HUDEP-2 (cell line): ENCODE measurements around the gene ASTN2.

Experiments
- DNase-seq, 76 experiments: peaks; one replicate each; lab custom pipeline; 2025; ENCODE audit not compliant: unreplicated experiment in 76 of 76; lab: John Stamatoyannopoulos, UW

The ASTN2 gene

DNA sequence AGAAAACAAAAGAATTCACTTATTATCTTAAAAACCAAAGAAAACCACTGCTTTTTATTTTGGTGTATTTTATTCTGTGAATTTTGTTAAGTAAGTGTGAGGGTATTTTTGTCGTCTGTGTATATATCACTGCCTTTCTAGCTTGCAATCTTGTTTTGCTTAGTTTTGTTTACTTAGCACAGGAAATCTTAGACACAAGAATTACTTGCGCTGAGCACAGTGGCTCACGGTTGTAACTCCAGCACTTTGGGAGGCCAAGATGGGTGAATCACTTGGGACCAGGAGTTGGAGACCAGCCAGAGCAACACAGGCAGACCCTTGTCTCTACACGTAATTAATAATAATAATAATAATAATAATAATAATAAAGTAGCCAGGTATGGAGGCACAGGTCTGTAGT, 1030.9 kb downstream of the ASTN2 start:
- no peak for DNase-seq

DNA sequence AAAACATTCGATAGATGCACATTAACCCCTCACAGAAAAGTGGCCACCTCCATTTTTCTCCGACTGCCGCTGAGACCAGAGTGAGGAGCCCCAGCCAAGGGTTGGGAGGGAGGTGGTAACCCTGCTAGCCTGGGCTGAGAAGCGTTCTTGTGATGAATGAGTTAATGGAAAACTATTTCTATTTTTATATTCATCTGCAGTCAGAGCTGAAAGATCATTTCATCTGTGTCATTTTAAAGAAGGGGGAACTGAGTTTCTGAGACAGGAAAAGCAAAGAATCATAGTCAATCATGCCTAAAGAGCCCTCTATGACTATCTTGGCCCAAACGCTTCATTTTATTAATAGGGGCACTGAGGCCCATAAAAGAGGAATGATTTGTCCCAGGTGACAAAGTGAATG, 1031.7 kb downstream of the ASTN2 start:
- DNase-seq: no peak

DNA sequence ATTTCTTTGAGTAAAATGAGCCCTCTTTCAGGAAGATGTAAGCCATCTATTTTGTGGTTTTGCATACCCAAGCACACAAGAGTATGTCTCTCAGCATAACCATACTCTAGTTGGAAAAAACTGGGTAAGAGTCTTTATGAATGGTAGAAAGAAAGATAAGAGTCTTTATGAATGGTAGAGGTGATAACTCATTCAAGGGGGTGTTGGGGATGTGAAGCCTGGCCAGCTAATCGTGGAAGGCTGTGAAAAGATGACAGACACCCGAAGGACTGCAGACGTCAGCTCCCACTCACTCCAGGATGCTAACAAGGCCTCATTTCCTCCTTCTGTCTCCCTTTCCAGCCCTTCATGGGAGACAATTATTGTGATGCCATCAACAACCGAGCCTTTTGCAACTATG, 1032.8 kb downstream of the ASTN2 start:
- no peak for DNase-seq

DNA sequence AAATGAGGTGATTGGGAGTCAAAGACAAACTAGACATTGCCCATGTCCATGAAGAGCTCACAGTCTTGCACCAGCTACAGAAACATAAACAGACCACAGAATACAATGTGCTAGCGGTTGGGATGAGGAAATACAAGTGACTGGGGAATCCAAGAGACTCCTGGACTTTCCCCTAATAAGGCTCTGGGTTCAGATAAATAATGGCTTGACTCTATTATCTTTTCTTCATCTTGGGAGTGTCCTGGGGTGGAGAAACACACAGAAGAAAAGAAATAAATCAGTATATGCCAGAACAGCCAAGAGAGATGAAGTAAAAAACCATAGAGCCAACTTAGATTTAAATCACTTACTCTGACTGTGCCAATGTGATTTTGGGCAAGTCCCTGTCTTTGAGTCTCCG, 1033.5 kb downstream of the ASTN2 start:
- no peak for DNase-seq

DNA sequence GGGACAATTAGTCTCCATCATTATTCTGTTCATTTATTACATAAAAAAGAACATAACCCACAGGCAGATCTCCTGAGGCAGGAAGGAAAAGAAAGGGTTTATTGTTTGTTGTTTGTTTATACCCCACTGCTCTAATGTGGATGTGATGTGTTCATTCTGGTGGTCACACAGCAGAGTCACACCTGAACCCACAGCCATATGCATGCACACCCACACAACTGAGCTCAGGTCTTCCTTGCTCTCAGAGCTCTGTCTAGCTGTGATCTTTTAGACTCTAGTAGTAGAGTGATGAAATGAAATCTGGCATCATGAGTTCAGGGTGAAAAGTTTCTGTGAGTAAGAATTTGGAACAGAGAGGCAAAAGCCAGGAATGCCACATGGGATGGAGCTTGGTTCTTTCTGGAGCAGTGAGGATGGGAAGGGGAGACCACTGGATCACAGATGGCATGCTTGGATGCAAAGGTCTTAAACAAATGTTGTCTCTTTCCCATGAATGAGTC, 1034.3 kb downstream of the ASTN2 start:
- no peak for DNase-seq

DNA sequence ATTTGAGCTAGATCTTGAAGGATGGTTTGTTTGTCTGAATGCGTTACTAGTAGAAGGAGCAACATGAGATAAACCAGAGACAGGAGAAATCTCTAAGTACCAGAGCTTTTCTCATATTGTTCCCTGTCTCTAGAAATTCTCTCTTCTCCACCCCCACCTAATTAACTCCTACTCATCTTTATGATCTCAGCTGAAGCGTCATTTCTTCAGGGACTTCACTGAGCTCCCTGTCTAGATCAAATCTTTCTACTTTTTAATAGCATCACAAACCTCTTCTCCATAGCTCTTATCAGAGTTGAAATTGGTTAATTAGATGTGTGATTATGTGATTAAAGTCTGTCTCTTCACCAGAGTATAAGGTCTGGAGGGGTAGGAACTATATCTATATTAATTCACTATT, 1035.0 kb downstream of the ASTN2 start:
- DNase-seq: no peak

DNA sequence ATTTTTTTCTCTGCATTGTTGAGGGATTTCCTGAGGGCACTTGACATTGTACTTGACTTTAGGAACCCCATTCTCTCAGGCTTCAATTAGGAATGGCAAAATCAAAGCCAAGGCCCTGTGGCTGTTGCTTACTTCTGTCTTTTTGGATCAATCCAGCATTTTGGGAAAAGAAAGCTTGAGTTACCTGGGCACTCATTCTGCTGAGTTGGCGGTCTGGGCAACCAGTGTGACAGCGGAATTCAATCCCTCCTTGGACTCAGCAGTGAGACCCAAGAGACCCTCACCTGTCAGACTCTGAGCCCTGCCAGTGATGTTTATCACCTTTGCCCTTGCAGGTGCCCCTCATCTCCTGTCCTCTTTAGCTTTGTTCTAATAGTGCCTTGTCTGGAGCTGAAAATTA, 1036.0 kb downstream of the ASTN2 start:
- no peak for DNase-seq

DNA sequence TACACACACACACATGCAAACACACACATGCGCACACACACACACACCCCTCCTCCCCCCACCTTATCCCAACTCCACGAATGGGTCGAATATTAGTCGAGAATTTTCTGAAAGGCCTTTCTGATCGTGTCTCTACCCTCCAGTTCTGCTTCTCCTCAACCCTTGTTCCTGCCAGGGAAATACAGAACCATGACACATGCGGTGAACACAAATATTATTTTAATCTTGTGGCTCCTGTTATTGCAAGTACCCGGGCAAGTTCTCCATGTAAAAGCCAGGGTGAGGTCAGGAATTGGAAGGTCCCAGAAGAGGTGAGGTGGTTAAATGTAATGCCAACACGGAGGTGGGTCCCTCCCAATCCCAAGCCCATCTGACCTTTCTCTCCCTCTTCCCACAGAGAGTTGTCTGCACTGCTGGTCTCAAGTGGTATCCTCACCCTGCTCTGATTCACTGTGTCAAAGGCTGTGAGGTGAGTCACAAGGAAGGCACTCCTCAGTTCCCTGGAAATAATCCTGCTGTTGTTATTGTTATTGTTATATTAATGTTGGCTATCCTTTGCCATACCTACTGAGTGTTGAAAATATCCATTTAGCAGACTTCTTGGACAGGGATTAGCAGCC, 1037.6 kb downstream of the ASTN2 start:
- DNase-seq: no peak
